Activated CD4-positive, CD25-positive, alpha-beta regulatory T cell treated with anti-CD3 and anti-CD28 coated beads, Interleukin-2, amount 50 U/mL, for 72 hours (primary cell): ENCODE results near the gene SDK1.

Experiments
- DNase-seq: peaks from one replicate; pipeline ENCODE4 v3.0.0; 2021

The SDK1 gene

DNA sequence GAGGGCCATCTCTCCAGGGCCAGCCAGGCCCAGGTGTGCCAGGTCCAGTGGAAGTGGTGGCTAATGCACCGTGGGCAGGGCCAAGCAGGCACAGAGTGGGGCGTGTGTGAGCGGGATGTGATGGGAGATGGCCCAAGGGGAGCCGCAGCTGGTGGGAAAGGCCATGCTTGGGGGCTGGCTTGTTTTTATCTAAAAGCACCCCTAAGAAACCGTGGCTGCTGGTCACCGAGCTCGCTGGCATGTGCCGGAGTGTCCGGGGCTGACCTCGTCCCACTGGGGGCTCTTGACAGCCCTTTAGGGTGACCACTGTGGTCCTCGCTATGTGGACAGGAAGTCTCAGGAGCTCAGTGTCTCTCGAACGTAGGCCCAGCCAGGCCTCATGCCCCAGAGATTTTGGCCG lies 798.6 kb downstream of the SDK1 start:
- no peak for DNase-seq

DNA sequence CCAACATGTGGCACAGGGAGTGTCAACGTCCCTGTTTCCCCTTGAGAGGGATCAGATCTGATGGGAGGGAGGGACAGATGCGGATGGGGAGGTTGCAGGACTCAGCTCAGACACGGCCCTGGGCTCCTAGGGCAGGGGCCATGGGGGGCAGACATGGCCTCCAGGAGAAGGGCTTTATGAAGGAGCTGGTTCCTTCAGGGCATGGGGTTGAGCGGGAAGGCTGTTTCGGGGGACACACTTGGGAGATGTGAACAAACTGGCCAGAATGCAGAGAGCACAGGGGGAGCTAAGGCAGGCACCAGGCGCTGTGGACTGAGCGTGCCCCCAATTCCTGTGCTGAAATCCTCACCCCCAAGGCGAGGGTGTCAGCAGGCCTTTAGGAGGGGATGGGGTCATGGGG lies 799.1 kb downstream of the SDK1 start:
- DNase-seq, result no peak

DNA sequence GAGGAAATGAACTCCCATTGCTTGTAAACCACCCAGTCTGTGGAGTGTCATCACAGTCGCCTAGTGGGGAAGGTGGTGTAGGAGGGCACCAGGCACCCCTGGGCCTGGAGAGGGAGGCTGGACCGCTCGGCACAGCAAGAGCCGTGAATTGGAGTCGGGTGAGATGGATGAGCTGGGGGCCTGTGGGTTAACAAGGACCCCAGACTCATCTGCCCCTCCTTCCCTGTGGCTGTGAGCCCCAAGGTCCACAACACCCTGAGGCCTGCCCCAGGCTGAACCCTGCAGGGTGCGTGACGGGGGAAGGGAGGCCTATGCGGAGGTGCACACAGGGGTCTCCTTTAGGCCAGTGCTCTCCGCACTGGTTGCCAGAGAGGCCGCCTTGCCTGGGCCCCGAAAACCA lies 799.6 kb downstream of the SDK1 start:
- DNase-seq, result no peak

DNA sequence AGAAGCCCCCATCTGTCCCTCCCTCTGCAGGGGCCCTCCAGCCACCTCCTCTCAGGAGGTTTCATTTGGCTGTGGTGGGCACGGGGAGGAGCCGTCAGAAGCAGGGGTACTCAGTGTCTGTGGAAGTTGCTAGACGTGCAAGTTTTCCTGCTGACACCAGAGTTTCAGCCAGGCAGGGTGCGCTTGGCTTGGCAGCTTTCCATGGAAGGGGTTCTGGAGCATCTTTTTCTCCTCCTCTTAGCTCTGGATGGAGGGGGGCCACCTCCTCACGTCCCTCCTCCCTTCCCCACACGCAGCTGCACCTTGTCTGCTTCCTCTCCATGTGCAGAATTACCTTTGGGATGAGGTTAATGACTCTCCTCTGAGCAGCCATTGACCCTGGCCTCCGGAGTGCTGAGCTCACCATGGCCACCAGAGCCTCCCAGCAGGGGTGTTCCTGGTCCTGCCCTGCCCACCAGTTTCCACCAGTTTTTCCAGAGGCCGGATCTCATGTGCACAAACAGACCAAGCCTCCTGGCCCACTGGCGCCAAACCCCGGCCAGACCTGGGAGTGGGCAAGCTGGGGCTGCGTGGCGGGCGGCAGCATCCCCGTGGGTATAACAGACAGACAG lies 801.3 kb downstream of the SDK1 start:
- DNase-seq, result no peak

DNA sequence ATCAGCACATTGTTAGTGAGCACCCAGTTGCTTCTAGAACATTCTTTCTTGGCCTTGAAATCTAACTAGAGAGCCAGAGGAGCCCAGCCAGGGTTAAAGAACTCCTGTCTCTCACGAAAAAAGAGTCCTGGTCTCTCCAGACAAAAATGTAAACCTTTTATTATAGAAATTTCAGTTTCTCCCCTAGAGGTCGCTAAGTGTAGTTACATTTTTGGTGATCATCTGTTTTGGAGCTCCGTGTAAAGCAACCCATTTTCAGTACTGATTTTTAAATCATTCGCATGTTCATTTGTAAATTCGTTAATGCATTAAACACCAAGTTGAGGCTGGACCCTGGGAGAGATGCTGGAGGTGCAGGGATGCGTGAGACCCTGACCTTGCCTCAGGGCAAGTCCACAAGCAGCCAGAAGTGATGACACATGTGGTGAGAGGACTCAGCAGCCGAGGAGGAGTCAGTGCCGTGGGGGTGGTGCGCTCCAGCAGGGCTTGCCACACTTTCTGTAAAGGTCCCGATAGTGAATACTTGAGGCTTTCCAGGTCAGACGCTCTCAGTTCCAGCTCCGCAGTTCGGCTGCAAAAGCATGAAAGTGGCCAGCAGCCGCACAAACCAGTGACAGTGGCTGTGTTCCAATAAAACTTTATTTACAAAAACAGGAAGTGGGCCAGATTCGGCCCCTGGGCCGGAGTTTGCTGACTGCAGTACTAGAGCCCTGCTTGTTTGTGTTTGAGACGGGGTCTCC lies 802.5 kb downstream of the SDK1 start:
- no peak for DNase-seq

DNA sequence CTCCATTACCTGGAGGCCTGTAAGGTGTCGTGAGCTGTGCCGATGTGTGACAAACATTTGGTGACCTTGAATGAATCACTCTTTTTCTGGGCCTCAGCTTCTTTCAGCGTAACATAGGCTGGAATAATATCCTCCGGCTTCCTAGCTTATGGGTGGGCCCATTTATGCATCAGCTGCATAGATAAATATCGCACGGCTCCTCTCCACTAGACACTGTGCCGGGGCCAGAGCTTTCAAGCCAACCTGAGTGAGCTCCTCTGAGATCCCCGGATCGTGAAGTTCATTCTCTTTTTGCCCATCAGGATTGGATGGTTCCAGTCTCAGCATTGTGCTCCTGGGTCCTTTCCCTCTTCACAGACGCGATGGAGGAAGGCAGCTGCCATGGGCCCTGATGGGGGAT lies 806.8 kb downstream of the SDK1 start:
- no peak for DNase-seq

DNA sequence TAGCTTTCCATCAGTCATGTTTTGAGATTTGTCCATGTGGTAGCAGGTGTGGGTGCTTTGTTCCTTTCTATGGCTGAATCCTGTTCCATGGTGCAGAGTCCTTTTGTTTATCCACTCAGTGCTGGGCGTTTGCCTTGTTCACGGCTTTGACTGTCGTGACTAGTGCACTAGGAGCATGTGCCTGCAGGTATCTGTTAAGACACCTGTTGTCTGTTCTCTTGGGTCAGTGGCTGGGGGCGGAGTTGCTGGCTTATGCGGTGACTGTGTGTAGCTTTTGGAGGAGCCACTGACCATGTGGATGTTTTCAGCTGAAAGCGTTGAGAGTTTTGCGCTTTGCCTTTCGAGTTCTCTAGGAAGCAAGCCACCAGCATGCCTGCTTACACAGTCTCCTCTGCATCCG lies 807.9 kb downstream of the SDK1 start:
- no peak for DNase-seq

DNA sequence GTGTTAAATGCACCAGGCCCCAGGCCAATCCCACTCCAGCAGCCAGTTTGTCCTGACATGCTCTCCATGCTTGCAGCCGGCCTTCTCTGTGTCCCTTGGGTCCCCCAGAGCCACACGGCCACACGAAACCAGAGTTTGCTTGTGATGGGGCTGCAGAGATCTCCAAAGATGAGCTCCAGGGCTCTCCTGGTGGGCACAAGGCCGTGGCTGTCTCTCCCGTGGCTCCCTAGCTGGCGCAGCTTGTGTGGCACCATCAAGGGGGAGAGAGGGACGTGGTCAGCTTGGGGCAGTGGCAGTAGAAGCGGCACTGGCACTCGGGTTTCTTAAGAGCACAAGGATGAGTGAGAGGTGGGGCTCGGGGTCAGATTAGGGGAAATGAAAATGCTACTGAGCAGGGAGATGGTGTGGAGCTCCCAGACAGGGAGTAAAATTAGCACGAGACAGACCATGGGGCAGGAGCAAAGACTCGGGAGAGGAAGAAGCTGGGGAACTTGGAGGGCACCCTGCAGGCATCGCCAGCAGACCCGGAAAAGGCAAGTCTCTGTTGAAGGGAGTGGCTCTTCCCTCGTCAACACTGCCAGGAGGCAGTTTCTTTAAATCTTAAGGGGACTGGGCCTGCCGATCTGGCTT lies 808.5 kb downstream of the SDK1 start:
- no peak for DNase-seq

DNA sequence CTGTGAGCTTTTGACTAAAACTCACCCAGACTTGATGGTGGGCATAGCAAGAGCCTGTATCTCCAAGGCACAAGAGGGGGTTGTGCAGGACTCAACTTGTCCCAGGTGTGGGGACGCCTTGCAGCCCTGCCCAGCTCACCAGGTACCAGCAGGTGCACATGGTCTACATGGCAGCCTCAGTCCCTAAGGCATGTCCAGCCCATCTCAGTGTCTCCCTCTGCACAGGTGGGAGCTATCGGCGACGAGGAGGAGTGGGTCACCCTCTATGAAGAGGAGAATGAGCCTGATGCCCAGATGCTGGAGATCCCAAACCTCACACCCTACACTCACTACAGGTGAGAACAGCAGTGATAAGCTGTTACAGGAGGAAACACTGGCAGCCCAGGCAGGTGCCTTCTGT lies 809.4 kb downstream of the SDK1 start:
- no peak for DNase-seq

DNA sequence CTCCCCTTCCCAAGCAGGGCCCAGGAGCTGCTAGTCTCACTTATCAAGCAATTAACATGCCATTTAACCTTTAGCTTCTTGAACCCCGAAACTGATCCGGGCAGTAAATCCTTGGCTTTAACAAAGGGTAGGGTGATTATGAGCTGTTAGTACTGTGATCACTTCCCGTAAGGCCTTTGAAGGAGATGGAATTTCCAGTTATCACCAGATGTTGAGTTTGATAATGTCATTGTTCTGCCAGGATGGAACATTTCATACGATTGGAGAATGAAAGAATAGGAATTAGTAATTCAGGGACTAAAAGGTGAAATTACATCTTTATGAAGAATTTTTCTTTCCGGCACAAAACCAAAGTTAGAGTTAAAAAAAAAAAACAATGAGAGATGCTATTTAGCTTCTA lies 810.1 kb downstream of the SDK1 start:
- no peak for DNase-seq

DNA sequence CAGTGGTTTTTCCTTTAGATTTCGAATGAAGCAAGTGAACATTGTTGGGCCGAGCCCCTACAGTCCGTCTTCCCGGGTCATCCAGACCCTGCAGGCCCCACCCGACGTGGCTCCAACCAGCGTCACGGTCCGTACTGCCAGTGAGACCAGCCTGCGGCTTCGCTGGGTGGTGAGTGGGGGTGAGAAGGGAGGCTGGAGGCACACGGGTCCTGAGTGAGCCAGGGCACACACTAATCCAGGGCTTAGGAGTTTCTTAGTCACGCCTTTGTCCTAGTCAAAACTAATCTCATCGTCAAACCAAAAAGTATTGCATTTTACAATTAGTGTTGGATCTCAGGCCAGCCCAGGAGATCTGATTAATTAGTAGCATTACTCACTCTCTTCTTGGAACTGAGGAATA lies 812.2 kb downstream of the SDK1 start:
- DNase-seq, result no peak

DNA sequence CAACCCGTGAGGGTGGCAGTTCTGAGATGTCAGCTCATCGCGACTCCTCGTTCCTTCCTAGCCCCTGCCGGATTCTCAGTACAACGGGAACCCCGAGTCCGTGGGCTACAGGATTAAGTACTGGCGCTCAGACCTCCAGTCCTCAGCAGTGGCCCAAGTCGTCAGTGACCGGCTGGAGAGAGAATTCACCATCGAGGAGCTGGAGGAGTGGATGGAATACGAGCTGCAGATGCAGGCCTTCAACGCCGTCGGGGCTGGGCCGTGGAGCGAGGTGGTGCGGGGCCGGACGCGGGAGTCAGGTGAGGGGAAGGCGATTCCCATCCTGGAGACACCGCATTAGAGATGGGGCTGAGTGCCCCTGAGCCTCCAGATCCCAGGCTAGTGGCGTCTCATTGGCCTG lies 812.9 kb downstream of the SDK1 start:
- no peak for DNase-seq

DNA sequence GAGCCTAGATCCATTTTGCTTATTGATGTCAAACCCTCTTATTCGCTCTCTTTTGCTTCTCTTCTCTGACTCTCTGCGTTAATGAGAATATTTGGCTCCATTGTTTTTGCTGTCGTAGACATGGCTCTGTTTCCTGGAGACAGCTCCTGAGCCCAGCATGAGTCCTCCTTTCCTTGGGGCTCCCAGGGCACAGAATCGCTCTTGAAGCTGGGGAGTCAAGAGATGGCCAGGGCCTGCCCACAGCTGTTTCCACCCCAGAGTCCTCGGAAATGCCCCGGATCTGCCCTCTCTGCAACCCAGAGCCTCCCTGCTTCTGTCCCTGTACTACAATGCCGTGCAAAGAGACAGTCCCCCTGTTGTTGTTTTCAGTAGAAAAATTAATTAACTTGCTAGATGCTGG lies 814.4 kb downstream of the SDK1 start:
- no peak for DNase-seq

DNA sequence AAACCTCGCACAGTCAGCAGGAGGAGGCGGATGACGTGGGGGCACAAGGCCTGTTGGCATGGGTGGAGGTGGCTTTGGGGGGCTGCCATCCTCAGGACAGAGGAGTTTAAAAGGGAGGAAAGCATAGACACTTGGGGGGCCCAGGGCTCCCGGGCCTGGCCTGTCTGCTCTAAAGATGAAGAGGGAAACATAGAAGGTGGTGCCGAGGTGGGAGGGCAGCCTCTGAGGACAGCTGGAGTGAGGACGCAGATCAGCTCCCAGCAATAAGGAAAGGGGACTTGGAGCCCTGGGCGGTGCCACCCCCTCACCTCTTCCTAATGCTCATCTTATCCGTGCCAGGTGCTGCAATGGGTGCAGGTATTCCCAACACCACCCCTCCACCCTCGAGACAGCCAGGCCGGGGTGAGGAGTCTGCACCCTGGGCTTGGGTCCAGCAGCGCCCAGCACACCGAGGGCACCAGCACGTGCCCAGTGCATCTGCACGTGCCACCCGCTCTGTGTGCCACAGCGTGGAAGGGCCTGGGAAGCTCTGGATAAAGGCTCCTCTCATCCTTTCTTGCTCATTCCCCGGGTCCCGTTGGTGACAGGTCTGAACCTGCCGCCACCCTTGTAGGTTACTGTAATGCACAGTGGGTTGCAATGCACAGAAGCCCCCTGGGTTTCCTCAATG lies 815.0 kb downstream of the SDK1 start:
- no peak for DNase-seq

DNA sequence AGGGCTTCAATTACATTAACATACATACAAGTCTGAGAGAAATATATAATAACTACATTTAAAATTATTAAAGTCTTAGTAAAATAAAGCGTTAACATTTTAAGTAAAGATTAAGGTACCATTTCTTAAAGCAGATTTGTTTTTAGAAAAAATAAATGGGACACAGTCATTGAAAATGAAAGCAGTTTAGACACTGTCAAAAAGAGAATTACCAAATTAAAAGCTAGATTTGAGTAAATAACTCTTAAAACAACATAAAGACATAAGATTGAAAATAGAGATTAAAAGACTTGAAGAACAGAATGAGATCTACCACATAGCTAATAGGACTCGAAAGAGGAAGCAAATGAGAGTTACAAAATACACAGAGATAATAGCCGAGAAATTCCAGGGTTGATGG lies 818.8 kb downstream of the SDK1 start:
- DNase-seq, result no peak

DNA sequence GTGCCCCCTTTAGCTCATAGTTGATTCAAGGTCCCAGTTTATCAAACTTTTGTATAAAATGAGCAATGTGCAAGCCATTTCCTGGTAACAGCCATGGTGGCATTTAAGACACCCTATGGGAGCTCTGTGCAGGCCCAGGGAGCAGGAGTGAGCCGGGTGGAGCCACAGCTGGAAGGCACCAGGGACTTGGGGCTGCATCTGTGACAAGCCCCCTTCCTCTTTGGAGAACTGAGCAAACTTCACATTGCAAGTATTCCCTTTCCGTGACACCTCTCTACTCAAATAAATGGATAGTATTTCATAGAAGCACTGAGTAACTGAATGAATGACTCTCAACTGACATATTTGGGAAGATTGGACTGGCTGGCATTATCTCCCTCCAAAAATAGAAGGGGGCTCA lies 822.3 kb downstream of the SDK1 start:
- no peak for DNase-seq

DNA sequence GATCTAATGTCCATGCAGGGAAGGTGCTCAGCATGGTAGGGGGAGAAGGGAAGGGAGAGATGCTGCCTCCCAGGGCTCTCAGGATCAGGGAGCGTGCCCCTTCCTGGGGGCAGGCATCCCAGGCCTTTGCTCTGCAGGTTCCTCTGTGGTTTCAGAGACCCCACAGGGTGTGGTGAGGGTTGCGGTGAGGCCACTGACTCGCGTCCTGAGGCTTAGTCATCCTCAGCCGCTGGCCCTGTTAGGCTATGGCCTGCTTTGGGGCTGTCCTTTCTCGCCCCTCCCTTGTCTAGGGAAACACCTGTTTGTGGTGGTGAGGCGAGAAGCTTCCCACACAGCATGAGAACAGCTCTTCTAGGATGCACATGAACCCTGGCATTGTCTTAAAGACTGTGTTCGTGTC lies 822.8 kb downstream of the SDK1 start:
- DNase-seq, result no peak

DNA sequence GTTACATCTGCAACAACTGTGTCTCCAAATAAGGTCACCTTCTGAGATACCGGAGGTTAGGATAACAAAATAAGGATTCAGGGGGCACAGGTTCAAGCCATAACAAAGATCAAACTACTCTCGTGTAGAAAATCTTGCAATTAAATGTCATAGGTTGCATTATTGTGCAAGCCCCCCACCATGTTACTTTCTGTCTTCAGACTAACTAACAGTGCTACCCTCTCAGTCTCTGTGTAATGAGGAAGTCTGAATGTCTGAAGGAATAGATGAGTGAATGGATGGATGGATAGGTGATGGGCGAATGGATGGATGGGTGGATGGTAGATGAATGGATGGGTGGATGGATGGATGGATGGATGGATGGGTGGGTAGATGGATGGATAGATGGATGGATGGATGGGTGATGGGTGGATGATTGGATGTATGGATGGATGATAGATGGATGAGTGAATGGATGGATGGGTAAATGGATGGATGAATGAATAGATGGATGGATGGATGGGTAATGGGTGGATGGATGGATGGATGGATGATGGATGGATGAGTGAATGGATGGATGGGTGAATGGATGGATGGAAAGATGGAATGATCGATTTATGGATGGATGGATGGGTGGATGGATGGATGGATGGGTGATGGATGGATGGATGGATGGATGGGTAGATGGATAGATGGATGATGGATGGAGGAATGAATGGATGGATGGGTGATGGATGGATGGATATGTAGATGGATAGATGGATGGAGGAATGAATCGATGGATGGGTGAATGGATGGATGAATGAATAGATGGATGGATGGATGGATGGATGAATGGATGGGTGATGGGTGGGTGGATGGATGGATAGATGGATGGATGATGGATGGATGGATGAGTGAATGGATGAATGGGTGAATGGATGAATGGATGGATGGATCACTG lies 823.8 kb downstream of the SDK1 start:
- DNase-seq, result no peak

DNA sequence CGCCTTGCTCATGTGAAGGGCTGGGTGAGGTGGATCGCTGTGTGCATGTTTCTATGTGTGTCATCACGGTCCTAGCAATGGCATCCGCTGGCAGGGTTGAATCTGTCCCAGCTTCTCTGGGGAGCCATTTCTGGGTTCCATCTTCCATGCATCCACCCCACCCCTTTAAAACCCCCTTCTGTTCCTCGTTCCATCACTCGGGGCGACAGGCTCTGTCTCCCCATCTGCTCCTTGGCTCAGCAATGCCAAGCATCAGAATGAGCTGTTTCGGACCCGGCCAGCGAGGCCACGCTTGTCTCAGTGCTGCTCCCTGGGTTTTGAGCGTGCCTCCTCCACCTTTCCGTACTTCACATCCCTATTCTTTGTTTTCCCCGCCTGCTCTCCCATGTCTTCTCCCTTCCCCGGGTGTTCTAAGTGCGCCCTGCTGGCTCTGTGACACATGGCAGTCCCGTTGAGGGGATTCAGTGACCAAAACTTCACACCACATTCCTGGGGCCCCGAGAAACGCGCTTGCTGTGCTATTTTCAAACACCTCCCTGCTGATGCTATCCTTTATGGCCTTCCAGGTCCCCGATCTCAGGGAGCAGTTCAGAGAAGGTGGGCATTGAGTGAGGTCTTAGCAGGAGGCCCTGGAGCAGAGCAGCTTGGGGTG lies 827.0 kb downstream of the SDK1 start:
- no peak for DNase-seq

DNA sequence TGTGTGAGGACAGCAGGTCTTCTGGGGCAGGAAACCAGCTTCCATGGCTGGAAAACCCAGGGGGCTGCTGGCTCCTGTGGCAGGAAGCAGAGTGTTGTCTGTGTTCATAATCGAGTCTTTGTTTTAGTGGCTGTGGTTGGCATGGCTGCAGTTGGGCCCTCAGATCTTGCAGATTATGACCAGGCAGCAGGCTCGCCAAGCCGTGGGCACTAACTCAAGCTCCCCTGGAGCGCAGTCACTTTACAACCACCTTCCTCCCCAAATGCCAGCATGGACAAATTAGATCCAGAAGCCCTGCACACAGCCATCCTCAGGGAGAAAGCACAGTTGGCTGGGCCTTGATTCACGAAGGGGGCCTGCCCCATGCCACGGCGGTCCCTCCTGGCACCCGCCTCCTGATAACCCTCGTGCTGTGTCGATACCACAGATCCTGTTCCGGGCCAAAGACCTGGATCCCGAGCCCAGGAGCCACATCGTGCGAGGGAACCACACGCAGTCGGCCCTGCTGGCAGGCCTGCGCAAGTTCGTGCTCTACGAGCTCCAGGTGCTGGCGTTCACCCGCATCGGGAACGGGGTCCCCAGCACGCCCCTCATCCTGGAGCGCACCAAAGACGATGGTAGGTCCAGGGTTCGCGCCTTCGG lies 828.5 kb downstream of the SDK1 start:
- DNase-seq, result no peak

DNA sequence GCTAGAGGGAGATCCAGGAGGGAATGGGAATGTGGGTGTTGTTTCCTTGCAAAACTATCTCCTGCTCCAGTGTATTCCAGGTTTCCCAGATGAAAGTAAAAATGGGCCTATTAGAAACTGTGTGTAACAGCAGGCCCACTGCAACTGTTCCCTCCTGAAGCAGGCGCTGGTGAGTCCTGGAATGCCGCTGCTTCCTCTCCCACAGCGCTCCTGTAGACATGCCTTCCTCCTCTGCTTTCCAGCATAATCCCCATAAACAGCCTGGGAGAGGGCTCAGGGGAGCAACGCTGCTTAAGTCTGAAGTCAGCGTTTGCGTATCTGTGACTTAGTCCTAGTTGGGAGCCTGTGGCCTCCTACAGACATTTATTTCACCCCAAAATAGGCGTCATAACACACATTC lies 830.0 kb downstream of the SDK1 start:
- DNase-seq, result no peak

DNA sequence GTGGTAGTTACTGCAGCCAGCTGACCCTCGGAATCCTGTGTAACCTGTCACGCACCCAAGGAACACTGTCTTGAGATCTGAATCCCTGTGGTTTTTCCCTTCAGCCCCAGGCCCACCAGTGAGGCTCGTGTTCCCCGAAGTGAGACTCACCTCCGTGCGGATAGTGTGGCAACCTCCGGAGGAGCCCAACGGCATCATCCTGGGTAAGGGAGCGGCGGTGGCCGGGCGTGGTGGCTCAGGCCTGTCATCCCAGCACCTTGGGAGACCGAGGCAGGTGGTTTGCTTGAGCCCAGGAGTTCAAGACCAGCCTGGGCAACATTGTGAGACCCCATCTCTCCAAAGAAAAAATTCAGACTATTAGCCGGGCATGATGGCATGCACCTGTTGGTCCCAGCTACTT lies 831.2 kb downstream of the SDK1 start:
- no peak for DNase-seq
